Liver (tissue), 3 donors: Measurements from ENCODE around the gene FAXC.

Source experiments
- CTCF ChIP-seq: fragments of 150-350 bp; IDR thresholded peaks from 2 replicates; pipeline ENCODE4 v1.5.1; 2017; ENCODE audit warnings: improper control_type of control experiment, low read depth, low read length; ENCODE audit not compliant: missing input control
- FOXA1 ChIP-seq: IDR thresholded peaks from 2 replicates; pipeline ENCODE4 v1.6.1; 2016; ENCODE audit warnings: antibody characterized with exemption
- RXRA ChIP-seq, 2 donors: IDR thresholded peaks; 2 replicates each; pipeline ENCODE4 v1.6.1; 2017 to 2018; ENCODE audit warnings: antibody characterized with exemption in 2 of 2, mild to moderate bottlenecking in 1 of 2
- donor health status: healthy.
- donor health status: healthy.

DNA sequence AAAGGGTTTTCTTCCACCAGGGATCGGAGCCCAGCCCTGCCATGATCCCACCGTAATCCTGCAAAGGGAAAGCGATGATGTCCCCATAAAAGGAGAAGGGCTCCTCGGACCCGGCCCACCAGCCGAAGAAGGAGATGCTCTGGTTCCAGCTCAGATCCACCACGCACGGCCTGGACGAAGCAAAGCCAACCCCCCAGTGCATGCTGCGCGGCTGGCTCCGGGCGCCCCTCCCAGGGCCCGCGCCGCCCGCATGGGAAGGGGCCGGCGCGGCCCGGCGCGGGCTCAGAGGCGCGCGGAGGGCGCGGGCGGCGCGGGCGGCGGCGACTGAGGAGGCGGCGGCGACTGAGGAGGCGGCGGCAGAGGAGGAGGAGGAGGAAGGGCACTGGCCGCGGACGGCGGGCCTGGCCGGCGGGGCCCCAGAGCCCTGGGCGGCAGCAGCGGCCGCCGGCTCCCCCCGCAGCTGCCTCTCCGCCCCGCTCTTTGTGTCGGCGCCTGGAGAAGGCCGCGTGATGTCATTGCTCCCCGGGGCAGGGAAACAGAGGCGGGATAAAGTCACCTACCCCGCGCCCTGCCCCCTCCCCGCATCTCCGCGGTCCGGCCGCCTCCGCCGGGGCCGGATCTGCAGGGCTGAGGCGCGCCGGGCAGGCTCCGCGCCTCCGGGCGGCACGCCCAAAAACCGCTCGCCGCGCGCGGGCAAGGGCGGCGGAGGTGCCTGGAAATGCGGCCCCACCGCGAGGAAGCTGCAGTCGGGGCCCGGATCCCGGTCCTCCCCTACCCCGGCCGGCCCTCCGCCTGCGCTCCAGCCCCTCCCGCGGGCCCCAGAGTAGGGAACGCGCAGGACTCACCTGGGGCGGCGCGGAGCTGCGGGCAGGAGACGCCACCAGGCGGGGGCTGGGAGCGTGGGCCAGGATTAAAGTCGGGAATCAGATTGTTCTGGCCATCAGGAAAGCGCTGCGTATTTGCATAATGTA is at the start of gene FAXC:
- TF ChIP-seq CTCF (peak; percentile 17), RXRA (IDR thresholded peaks at IDR 0.05) (no peak), FOXA1 (no peak)
